AG09309 (cell line): ENCODE measurements around the gene C9orf43.

Experiments used
- DNase-seq: peaks from one replicate; pipeline ENCODE4 v3.0.0-alpha.2; 2010; ENCODE audit warnings: low read depth
- H3K4me3 ChIP-seq: 2 replicates; pipeline ENCODE4 v1.5.1; 2011; ENCODE audit warnings: mild to moderate bottlenecking, low read depth, low read length, moderate library complexity; ENCODE audit not compliant: control insufficient read depth
- CTCF ChIP-seq: IDR thresholded peaks from 2 replicates; pipeline ENCODE4 v1.5.1; 2011; ENCODE audit warnings: mild to moderate bottlenecking, low read depth, low read length, inconsistent platforms; ENCODE audit not compliant: insufficient read depth, control insufficient read depth; ENCODE audit errors: missing control alignments

C9orf43 gene

GRCh38 chr9:113479174-113479621 is 68.7 kb downstream of the C9orf43 start:
- no peak for DNase-seq
- TF ChIP-seq CTCF = no peak

More at GRCh38 chr9:113479174-113479621, 68.7 kb downstream of the C9orf43 start:
- no peak overlapping the region for H3K4me3 ChIP-seq
